Effector CD4-positive, alpha-beta T cell (primary cell): ENCODE results near the gene FXR2.

Experiments used
- DNase-seq: peaks from one replicate; pipeline ENCODE4 v3.0.0-alpha.2; 2020

Gene FXR2

GRCh38 chr17:7544911-7545310 lies 69.8 kb downstream of the FXR2 start:
- no peak for DNase-seq
